Stimulated activated CD4-positive, alpha-beta T cell treated with anti-CD3 and anti-CD28 coated beads, Interleukin-15, amount 100 ng/mL, for 24 hours (primary cell): ENCODE data around the gene CEP57L1.
"Not testable (repeated sequence)": the region's sequence is repeated elsewhere in the genome, so short reads cannot be mapped to it uniquely, and the experiment has no call there.

ENCODE experiments used
- DNase-seq: peaks from one replicate; pipeline ENCODE4 v3.0.0-alpha.2; 2020

Gene CEP57L1

DNA sequence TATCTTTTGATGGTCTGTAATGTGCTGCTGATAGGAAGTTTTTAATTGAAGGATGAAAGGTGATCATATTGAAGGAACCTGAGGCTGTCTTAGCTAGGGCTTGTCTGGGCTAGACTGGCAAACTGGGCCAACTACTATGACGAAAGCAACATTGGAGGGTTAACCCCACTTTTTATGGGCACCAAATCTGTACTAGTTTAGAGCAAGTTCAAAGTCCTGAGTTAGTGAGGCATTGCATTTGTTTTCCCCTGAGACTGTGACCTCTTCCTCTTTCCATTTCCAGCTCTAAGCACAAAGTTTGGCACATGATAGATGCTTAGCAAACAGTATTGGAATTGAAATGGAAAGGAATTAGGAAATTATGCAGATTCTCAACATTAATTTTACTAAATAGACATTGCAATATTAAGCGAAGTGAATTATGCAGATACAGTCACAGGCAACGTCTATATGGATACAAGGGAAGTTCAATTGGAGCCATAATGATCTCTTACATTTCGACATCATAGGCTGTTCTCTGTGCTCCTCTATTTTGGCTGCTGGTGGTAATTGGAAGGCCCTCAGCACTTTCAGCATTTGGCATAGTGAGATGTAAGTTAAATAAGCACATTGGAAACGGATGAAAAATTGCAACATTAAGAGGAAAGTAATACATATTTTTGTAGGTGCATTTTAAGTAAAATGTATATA is 22.2 kb downstream of the CEP57L1 start:
- no peak for DNase-seq

- no peak for DNase-seq
These were observed 23.0 kb downstream of the CEP57L1 start for GRCh38 chr6:109118337-109118736.

- DNase-seq, result no peak
These were observed 23.6 kb downstream of the CEP57L1 start for GRCh38 chr6:109118871-109119354.

DNA sequence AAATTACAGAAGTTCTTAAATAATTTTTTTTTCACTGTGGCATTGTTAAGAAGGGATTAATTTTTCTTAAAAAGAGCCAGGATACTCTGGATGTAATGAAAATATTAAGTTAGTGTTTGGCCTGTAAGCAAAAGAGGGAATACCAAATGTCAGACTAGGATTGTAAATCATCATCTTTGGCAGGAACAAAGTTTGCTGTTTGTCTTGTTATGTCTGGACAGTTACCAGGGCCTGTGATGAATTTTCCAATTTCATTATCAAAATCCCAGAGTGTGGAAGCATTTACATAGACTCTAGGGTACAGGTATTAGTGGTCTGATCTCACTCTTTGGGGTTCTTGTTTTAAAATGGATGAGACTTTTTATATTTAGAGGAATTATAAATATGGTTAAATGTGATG is 26.1 kb downstream of the CEP57L1 start:
- no peak for DNase-seq

DNA sequence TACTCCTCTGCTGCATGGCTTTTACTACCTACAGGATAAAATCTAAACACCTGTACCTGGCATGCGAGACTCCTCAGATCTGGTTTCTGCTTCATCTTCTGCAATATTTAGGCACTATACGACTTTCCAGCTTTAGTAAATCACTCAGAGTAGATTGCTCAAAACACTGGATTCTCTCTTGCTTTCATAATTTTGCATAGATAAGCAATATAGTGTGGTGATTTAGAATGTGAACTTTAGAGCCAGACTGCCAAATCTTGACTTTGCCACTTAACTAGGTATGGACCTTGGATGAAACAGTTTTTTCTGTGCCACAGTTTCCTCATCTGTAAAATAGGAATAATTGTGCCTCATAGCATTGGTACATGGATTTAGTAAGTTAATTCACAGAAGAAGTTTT is 28.9 kb downstream of the CEP57L1 start:
- DNase-seq, result no peak

DNA sequence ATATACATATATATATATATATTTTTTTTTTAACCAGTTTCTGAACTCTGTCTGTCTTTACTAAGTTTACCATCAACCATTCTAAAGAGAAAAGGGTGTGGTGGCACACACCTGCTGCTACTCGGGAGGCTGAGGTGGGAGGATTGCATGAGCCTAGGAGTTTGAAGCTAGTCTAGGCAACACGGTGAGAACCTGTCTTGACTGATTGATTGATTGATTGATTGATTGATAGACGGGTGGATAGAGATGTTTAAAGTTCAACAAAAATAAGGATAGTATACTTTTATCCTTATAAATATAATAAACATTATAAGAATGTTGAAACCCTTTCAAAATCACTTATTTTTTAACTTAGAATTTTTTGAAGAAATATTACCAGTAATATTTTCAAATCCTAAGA is 30.2 kb downstream of the CEP57L1 start:
- DNase-seq, result no peak

DNA sequence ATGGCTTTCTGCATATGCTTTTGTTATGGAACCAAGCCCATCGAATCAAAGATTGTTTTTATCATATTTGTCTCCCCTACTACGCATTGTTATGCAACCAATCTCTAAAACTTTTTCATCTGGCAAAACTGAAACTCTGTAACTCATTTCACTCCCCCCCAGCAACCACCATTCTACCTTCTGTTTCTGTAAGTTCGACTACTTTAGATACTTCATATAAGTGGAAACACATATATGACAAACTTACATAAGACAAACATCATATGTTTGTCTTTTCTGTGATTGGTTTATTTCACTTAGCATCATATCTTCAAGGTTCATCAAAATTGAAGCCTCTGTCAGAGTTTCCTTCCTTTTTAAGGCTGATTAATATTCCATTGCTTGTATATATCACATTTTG is 34.8 kb downstream of the CEP57L1 start:
- DNase-seq, result no peak

GRCh38 chr6:109135600-109135999 is 40.3 kb downstream of the CEP57L1 start:
- not testable (repeated sequence) for DNase-seq

GRCh38 chr6:109136039-109136438 is 40.7 kb downstream of the CEP57L1 start:
- DNase-seq, result not testable (repeated sequence)

GRCh38 chr6:109136530-109136929 is 41.2 kb downstream of the CEP57L1 start:
- not testable (repeated sequence) for DNase-seq

- DNase-seq, result no peak
These were observed 43.8 kb downstream of the CEP57L1 start for GRCh38 chr6:109139109-109139508.

DNA sequence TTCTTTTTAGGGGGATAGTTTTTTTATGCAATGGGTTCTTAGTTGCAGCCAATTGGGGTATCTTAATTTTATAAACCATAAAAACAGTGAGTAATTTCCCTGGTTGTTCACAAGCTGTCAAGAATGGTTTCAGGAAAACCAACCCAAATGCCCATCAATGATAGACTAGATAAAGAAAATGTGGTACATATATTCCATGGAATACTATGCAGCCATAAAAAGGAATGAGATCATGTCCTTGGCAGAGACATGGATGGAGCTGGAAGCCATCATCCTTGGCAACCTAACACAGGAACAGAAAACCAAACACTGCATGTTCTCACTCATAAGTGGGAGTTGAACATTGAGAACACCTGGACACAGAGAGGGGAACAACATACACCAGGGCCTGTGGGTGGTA is 46.8 kb downstream of the CEP57L1 start:
- not testable (repeated sequence) for DNase-seq

DNA sequence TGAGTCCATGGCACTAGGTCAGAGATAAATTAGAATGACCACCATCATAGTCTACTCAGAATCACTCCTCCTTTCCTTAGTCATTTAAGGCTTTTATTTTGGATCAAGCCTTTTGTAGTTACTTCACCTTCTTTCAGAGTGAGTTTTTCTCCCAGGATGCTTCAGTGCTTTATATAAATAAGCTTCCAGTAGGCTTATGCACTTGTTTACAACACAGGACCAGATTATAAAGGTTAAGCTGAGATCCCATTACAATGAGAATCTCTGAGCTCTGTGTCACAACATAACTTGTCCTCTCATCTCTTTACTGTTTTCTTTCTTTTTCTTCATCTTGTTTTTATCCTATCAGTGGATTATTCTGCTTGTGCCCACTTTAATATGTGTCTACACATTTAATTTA is 47.9 kb downstream of the CEP57L1 start:
- no peak for DNase-seq

DNA sequence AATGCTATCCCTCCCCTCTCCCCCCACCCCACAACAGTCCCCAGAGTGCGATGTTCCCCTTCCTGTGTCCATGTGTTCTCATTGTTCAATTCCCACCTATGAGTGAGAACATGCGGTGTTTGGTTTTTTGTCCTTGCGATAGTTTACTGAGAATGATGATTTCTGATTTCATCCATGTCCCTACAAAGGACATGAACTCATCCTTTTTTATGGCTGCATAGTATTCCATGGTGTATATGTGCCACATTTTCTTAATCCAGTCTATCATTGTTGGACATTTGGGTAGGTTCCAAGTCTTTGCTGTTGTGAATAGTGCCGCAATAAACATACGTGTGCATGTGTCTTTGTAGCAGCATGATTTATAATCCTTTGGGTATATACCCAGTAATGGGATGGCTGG is 52.9 kb downstream of the CEP57L1 start:
- DNase-seq, result not testable (repeated sequence)

DNA sequence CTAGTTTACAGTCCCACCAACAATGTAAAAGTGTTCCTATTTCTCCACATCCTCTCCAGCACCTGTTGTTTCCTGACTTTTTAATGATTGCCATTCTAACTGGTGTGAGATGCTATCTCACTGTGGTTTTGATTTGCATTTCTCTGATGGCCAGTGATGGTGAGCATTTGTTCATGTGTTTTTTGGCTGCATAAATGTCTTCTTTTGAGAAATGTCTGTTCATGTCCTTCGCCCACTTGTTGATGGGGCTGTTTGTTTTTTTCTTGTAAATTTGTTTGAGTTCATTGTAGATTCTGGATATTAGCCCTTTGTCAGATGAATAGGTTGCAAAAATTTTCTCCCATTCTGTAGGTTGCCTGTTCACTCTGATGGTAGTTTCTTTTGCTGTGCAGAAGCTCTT is 53.4 kb downstream of the CEP57L1 start:
- DNase-seq, result not testable (repeated sequence)

GRCh38 chr6:109153752-109154151 is 58.4 kb downstream of the CEP57L1 start:
- DNase-seq, result no peak

- no peak for DNase-seq
These were observed 69.0 kb downstream of the CEP57L1 start for GRCh38 chr6:109164331-109164730.

GRCh38 chr6:109165392-109165974 is 70.2 kb downstream of the CEP57L1 start:
- no peak for DNase-seq

DNA sequence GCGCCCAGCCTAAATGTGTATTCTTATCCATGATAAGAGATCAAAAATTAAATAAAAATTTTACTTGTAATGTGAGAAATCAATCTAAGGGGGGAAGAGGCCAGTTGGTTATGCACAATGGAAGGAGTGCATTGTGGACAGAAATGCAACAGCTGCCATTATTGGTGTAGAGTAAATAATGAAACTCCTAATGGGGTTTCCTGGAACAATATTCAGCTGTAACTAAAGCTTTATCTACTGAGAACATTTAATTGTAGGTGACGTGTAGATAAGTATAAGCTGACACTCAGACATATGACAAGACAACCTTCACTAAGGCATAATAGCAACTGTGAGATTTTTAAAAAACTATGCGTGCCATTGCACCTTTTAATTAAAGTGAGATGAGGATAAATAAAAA is 71.4 kb downstream of the CEP57L1 start:
- DNase-seq, result no peak

GRCh38 chr6:109167562-109167961 is 72.3 kb downstream of the CEP57L1 start:
- no peak for DNase-seq

- no peak for DNase-seq
These were observed 75.0 kb downstream of the CEP57L1 start for GRCh38 chr6:109170333-109170732.

DNA sequence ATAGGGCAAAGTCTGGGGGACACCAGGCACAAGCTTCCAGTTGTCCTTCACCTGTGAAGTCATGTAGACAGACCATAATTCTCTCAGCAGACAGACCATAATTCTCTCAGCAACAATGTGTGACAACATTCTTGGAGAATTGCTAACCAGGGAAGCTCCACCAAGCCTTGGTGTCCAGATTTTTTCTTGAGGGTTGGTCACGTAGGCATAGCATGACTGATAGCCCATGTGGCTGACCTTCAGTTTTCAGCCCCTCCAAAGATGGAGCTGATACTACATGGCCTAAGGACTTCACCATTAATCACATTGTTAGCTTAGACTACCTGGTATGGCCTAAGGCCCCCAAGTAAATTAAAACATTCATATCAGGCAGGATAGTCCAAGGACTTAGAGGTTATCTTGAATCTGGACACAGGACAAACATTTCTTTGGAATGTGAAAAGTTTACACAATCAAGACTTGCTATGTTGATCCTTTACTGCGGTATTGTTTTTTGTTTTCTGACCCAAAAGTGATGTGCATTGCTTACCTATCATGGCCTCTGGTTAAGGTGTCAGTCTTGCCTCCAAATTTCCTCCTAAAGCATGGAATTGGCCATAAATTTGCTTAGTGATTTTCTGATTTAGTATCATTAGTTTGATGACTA is 76.9 kb downstream of the CEP57L1 start:
- DNase-seq, result no peak

DNA sequence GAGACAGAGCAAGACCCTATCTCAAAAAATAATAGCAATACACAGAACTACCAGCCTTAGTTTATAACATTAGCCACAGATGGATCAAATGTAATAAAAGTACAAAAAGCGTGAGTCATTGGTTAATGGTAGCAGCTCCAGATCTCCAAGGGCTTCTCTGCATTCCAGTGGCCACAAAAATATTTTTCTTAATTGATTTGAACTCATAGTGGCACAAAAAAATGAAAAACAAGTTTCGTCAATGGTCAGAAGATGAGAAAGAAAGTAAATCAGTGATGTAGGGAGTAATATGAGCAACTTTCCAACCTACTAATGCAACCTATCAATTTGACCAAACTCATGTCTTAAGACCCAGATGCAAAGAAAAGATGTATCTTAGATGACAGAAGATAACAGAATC is 79.6 kb downstream of the CEP57L1 start:
- DNase-seq, result no peak

DNA sequence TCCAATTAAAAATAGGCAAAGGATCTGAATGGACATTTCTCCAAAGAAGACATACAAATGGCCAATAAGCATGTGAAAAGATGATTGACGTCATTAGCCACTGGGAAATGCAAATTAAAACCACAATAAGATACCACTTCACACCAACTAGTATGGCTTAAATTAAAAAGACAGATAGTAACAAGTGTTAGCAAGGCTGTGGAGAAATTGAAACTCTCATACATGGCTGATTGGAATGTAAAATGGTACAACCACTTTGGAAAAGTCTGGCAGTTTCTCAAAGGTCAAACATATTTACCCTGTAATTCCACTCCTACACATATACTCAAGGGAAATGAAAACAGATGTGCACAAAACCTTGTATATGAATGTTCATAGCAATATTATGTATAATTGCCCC is 83.6 kb downstream of the CEP57L1 start:
- no peak for DNase-seq
